Esophagus muscularis mucosa (tissue), 4 donors: Measurements from ENCODE around the gene SF3A1. TPM values are rescaled to one million over a fixed set of nuclear protein-coding genes. Genes with fewer than 3 reads are reported as not detected.

Source experiments
- DNase-seq: peaks from one replicate; pipeline ENCODE4 v3.0.0-alpha.2; 2017; ENCODE audit errors: extremely low spot score
- H3K27ac ChIP-seq, 4 donors: fragments of 200-600 bp; sonication (generic); replicated peaks in 1 of 4; 1 replicate in 3 of 4; 2 replicates in 1 of 4; pipeline ENCODE4 v1.5.1; 2016 to 2019; ENCODE audit warnings: mild to moderate bottlenecking in 1 of 4
- H3K27me3 ChIP-seq, 4 donors: fragments of 200-600 bp; sonication (generic); one replicate each; pipeline versions ENCODE4 v1.5.1 to v1.6.0; 2016 to 2019
- H3K36me3 ChIP-seq, 4 donors: fragments of 200-600 bp; sonication (generic); one replicate each; pipeline ENCODE4 v1.5.1; 2016 to 2019
- H3K4me1 ChIP-seq, 4 donors: fragments of 200-600 bp; sonication (generic); one replicate each; pipeline ENCODE4 v1.5.1; 2016 to 2019
- H3K4me3 ChIP-seq, 4 donors: fragments of 200-600 bp; sonication (generic); 1 replicate in 2 of 4; 2 replicates in 2 of 4; pipeline ENCODE4 v1.5.1; 2016 to 2019; ENCODE audit warnings: mild to moderate bottlenecking in 4 of 4, moderate library complexity in 1 of 4
- H3K9me3 ChIP-seq, 4 donors: fragments of 200-600 bp; sonication (generic); 1 replicate in 3 of 4; 2 replicates in 1 of 4; pipeline ENCODE4 v1.5.1; 2016 to 2019
- EP300 ChIP-seq: sonication (generic); formaldehyde crosslinking; IDR thresholded peaks from one replicate; pipeline ENCODE4 v1.6.1; 2017; ENCODE audit warnings: antibody characterized with exemption
- POLR2A ChIP-seq: fragments of 450-650 bp; IDR thresholded peaks from one replicate; pipeline ENCODE4 v1.6.1; 2017; ENCODE audit warnings: antibody characterized with exemption, moderate library complexity, mild to moderate bottlenecking, low read depth
- POLR2AphosphoS5 ChIP-seq, 2 donors: sonication (generic); formaldehyde crosslinking; IDR thresholded peaks; one replicate each; pipeline ENCODE4 v1.6.1; 2017; ENCODE audit warnings: antibody characterized with exemption in 2 of 2
- WGBS: methylation state at CpG from one replicate; pipeline ENCODE4 v1.1.5; 2018; 5-methylcytosine and 5-hydroxymethylcytosine counted together
- intact Hi-C: fragments of 100-400 bp; cut with DNase I; formaldehyde crosslinking; loops from one replicate; pipeline ENCODE4 v1.15.1; 2023
- total RNA-seq, 4 donors: library from RNA; depleted of rRNA; stranded (reverse); fragments of >200 nt; gene quantifications; one replicate each; pipeline versions ENCODE4 v1.1.0 to v1.2.1, GENCODE V29; 2016
- TF ChIP-seq, protein P1 (sequence below), 3 experiments: fragments of 200-600 bp in 2 of 3; fragments of 450-650 bp in 1 of 3; sonication (generic) in 2 of 3; IDR thresholded peaks; one replicate each; pipeline ENCODE4 v1.5.1; 2017 to 2019; ENCODE audit warnings: antibody characterized with exemption in 3 of 3, mild to moderate bottlenecking in 2 of 3, moderate library complexity in 1 of 3

Gene SF3A1
- total RNA-seq, 4 donors from 2014 or later: 32.8 to 85.8 (median 60.0) TPM

DNA sequence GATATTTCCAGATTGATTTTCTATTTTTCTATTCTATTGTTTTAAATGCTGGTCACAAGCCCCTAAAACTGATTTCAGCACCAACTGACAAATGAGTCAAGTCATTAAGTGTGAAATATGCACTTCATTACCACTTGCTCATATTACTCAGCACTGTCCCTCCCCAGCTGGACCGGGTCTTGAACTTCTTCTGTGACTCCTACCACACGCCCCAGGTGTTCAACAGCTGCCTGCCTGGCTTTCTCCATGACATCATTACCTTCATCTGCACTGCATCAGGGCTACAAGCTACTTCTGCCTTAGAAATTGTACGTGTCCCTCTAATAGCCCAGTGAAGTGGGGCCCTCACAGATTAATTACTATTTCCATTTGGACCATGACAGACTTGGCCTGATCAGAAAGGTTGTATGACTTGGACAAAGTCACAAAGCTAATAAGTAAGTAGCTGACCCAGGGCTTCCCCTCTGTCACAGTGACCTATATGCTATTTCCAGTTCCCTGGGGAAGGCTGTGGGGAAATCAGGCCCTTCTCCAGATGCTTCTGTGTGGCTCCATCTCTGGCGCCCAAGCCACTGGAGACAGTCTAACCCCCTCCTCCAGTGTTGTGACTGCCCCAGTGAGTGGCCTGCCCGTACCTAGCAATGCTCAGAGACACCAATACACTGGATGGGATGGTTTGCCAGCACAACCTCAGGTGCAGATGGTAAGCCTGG, 48.0 kb downstream of the SF3A1 start:
- H3K4me1 ChIP-seq: peaks cover 96 to 100% (median 99%) of the 10 kb centered on the region in 4 donors
- DNase-seq: no peak
- no peaks in the 10 kb centered on the region for H3K27me3 ChIP-seq
- intact Hi-C loops: no loop called here
- H3K4me3 ChIP-seq: no peak overlapping the region
- TF ChIP-seq POLR2AphosphoS5 (IDR thresholded peaks at IDR 0.05): no peak
- TF ChIP-seq, protein P1, sequence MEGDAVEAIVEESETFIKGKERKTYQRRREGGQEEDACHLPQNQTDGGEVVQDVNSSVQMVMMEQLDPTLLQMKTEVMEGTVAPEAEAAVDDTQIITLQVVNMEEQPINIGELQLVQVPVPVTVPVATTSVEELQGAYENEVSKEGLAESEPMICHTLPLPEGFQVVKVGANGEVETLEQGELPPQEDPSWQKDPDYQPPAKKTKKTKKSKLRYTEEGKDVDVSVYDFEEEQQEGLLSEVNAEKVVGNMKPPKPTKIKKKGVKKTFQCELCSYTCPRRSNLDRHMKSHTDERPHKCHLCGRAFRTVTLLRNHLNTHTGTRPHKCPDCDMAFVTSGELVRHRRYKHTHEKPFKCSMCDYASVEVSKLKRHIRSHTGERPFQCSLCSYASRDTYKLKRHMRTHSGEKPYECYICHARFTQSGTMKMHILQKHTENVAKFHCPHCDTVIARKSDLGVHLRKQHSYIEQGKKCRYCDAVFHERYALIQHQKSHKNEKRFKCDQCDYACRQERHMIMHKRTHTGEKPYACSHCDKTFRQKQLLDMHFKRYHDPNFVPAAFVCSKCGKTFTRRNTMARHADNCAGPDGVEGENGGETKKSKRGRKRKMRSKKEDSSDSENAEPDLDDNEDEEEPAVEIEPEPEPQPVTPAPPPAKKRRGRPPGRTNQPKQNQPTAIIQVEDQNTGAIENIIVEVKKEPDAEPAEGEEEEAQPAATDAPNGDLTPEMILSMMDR (IDR thresholded peaks at IDR 0.05): no peak
- no peak for TF ChIP-seq POLR2A
- TF ChIP-seq EP300: no peak
- H3K9me3 ChIP-seq: no peaks in the 10 kb centered on the region
- H3K36me3 ChIP-seq: peaks cover 0 to 5% (median 2%) of the 10 kb centered on the region in 4 donors
- WGBS: 56% methylated on average over 3 of the region's 5 CpGs
- peak overlapping the region; percentile 76 to 93 (median 87) for H3K27ac ChIP-seq

DNA sequence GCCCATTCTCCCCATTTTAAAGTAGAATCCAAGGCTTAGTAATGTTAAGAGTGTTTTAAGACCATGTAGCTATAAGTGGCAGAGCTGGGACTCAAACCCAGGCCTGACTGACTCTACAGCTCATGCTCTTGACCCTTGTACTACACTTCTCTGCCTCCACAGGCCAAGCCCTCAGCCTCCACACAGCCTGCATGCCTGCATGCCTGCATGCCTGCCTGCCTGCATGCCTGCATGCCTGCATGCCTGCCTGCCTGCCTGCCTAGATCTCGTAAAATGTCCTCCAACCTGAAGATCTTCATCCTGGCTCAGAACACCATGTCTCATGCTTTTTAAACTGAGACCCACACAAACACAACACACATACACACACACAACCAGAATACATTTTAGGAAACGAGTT, 48.6 kb downstream of the SF3A1 start:
- peak overlapping the region; percentile 76 to 93 (median 84) for H3K27ac ChIP-seq
- TF ChIP-seq, protein P1 (IDR thresholded peaks at IDR 0.05): no peak
- H3K36me3 ChIP-seq: peaks cover 0 to 11% (median 7%) of the 10 kb centered on the region in 4 donors
- H3K27me3 ChIP-seq: no peaks in the 10 kb centered on the region
- H3K4me1 ChIP-seq: peaks cover 100% of the 10 kb centered on the region in 4 donors
- DNase-seq: no peak
- no peak overlapping the region for H3K4me3 ChIP-seq
- 52% methylated on average over 2 of the region's 2 CpGs for WGBS
- intact Hi-C loops: no loop called here
- H3K9me3 ChIP-seq: no peaks in the 10 kb centered on the region

DNA sequence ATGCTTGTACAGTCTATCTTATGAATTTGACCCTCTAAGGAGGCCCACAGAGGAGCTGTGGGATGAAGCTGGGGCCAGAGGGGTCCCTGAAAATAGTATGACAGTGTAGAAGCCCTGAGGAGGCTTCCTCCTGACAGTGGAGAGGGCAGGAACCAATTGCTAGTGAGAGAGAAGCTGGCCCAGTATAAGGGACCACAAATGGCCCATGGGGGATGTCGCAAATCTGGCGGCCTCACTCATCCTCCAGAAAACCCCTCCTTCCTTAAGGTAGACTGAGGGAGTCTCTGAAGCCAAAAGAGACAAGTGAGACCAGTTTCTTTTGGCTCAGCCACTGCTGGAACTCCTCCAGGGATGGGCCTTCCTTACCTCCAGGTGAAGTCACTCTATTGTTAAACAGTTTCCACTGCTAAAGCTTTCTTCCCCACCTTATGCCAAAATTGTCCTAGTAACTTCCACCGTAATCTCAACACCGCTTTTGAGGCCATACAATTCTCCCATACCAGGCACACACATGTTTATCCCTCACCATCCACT, 49.6 kb downstream of the SF3A1 start:
- H3K4me1 ChIP-seq: peaks cover 99 to 100% (median 100%) of the 10 kb centered on the region in 4 donors

DNA sequence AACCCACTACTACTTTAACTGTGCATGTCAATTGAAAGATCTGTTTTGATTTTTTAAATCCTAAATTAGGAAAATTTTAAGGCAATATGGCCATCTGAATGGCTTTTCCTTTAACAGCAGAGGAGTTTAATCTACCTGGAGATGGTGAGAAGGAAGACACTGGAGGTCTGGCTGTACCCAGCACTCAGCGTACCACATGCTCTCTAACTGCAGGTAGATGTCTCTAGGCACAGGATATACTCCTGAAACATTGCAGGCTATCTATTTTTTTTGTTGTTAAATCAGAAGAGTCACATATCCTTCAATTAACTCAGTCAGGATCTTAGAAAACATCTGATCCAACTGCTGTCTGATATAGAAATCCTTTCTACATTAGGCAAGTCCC, 50.1 kb downstream of the SF3A1 start:
- no peak for TF ChIP-seq POLR2A
- no peak for TF ChIP-seq POLR2AphosphoS5 (IDR thresholded peaks at IDR 0.05)
- no peak for TF ChIP-seq EP300
- TF ChIP-seq, protein P1 (IDR thresholded peaks at IDR 0.05): no peak
- intact Hi-C loops: no loop called here
- WGBS: 82% methylated on average over 1 of the region's 1 CpG
- Histone ChIP-seq H3K36me3 (peaks cover 0 to 22% (median 10%) of the 10 kb centered on the region in 4 donors), H3K27me3 (no peaks in the 10 kb centered on the region), H3K27ac (peak overlapping the region; percentile 76 to 88 (median 84)), H3K4me1 (peaks cover 99 to 100% (median 100%) of the 10 kb centered on the region in 4 donors), H3K9me3 (no peaks in the 10 kb centered on the region), H3K4me3 (no peak overlapping the region)
- DNase-seq: no peak

More for the DNA sequence above, 49.6 kb downstream of the SF3A1 start:
- intact Hi-C loops: no loop called here
- Histone ChIP-seq H3K27me3 (no peaks in the 10 kb centered on the region), H3K4me3 (no peak overlapping the region), H3K27ac (peak overlapping the region; percentile 76 to 88 (median 84)), H3K9me3 (no peaks in the 10 kb centered on the region), H3K36me3 (peaks cover 0 to 17% (median 7%) of the 10 kb centered on the region in 4 donors)
- DNase-seq: no peak
- no peak for TF ChIP-seq POLR2A
- TF ChIP-seq, protein P1 (IDR thresholded peaks at IDR 0.05): no peak
- TF ChIP-seq POLR2AphosphoS5 (IDR thresholded peaks at IDR 0.05): no peak
- TF ChIP-seq EP300: no peak
- WGBS: 65% methylated on average over 4 of the region's 4 CpGs
